Measurements from ENCODE around the gene IGSF22.
A peak's percentile ranks its signal among the peaks of the same experiment; 100 is the strongest.
"Not testable (repeated sequence)": the region's sequence is repeated elsewhere in the genome, so short reads cannot be mapped to it uniquely, and the experiment has no call there.

IGSF22 gene

DNA sequence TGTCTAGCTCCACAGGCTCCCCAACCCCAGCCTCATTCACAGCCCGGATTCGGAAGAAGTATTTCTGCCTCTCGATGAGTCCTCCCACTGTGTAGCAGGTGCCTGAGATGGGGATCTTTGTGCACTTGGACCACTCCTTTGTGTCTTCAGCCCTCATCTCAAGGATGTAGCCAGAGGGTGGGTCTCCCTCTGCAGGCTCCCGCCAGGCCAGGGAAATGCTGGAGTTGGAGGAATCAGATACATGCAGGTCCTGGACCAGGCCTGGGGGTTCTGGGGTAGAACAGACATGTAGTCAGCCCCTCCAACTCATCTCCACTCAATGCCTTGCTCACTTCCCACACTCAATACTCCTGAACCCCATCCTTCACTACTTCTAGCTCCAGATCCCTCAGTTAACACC is 16.6 kb downstream of the IGSF22 start:
- no peak for DNase-seq

DNA sequence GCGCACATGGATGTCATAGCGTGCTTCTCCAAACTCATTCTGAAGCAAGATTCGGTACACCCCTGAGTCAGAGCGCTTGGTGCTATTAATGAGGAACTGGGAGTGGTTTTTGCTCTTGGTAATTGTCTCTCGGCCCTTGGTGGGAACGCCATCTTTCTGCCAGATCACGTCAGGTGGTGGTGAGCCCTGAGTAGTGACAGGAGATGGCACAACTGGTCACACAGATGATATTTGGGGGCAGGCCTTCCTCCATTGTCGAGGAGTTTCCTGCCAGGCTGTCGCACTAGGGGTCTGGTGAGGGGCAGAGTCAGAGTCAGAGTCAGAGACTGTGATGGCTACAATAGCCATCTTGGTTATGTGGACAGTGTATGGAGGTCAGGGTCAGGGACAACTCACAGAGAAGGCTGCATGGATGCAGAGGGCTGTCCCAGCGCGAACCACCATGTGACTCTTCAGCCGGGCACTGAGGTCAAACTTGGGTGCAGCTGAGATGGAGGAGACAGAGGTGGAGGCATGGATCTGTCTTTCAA is 18.1 kb downstream of the IGSF22 start:
- no peak for DNase-seq

DNA sequence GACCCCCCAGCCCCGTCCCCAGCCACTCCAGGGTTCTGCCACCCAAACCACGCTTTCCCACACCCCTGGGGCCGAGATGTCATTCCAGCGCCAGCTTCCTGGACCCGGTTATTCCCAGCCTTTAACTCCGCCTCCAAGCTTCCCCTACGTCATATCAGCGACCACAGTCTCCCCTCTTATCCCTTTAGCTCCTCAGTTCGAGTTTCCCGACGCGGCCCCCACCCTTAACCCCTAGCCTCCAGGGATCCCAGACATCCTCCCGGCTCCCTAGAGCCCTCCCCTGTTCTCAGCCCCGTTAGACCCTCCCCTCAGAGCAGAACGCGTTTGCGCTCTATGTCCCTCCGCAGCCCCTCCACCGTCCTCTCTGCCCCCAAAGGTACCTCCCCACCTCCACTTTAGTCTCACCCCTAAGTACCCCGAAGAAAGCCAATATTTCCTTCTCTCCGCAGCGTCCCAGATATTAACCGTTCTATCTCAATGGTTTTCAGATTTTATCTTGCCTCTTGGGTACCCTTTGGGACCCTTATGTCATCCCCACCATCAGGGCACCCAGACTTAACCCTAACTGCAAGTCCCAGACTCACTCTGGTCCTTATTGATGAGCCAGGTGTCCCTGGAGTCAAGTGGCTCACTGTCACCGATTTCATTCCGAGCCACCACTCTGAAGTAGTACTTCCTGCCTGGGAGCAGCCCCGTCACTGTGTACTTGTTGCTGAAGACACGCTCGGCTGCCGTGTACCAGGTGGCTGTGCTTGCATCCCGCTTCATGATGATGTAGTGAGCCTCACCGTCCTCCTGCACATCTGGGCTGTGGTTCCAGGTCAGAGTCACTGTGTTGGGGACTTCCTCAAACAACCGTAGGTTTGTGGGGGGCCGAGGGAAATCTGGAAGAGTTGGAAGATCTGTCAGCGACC is 19.4 kb downstream of the IGSF22 start:
- DNase-seq = peak; percentile 24 to 26

DNA sequence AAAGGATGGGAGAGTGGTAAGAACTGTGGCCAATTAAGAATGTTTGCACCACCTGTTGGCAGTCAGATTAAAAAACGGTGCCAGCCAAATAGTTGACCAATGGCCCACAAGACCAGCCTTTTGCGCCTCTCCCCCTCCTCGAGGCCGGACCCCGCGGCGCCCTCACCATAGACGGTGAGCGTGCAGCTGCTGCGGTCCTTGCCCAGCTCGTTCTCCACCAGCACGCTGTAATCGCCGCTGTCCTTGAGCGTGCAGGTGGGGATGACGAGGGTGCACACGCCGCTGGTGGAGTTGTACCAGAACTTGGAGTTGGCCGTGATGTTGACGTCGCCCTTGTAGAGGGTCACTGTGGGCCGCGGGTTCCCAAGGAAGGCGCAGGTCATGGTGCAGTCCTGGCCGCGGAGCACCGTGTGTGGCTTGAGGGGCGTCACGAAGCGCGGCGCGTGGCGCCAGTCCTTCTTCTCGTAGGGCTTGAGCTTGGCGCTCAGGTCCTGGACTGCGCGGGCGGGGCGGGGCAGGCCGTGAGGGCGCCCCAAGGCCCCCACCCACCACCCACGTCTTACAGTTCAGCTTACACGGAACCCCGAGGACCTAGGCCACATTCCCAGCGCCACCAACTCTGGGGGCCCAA is 20.2 kb downstream of the IGSF22 start:
- no peak for DNase-seq

DNA sequence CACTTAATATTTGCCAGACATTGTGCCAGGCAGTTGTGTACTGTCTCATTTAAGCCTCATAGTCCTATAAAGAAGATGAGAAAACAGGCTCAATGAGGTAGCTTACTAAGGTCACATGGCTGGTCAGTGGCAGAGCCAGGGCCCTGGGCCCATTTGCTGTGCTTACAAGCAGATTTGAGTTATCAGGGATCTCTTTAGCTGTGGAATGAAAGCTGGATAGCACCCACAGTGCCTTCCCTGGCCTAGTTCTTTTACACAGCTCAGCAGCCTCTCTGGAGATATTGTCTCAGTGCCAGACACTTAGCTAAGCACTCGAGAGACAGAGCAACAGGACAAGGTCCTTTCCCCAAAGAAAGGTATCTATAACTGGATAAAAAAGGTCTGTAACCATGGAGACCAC is 21.3 kb downstream of the IGSF22 start:
- no peak for DNase-seq

DNA sequence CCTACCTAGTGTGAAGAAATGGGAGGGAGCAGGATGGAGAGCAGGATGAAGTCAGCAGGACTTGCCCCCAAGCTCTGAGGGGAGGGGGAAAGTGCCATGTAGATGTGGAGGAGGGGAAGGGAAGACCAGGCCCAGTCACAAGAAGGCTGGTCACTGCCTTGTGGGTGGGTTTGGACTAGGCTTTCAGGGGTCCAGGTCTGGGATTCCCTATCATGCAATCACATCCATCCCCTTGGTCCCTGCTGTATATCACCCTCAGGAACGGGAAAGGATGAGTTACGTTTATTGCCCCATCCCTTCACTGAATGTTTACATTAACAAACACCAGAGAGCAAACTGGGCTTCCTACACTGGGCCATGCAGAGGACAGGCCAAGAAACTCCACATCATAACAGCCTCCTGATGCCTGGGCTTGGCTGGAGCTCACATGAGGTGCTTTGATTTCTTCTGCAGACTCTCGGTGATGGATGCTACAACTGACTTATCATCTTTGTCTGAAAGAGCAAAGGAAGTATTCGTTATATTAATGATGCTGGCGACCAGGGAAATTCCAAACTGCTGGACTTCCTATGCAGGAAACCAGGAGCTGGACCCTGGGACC is 21.8 kb downstream of the IGSF22 start:
- DNase-seq = no peak

DNA sequence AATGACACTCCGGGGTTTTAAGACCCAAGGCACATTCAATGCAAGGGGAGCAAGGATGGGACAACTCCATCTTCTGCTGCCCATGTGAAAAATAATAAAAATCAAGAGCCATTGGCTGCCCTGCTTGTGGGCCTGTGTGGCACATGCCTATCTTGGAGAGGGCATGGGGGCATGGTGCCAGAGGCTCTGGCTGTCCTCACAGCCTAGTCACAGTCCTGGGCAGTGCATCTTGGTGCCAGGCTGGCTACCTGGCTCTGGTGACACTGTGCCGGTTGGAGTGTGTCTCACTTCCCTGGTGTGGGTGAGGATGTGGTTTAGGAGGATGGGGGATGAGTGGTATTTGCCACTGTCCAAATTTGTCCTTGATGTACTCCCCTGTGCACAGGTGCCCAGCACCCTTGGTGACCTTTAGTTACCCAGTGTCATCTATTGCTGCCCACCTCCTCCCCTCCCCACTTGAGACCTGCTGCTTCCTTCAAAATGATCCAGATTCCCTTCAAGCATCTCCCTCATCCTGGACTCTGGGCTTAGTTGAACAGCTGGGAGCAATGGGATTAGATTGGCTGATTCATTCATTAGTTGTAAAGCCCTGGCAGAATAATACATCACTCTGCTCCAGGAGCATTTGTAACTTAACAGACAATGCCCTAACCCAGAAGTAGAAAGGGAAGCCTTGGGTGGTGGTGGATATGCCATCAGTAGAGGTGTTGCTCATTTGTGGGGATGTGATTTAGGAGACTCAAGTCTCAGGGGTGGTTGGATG is 22.8 kb downstream of the IGSF22 start:
- no peak for DNase-seq

DNA sequence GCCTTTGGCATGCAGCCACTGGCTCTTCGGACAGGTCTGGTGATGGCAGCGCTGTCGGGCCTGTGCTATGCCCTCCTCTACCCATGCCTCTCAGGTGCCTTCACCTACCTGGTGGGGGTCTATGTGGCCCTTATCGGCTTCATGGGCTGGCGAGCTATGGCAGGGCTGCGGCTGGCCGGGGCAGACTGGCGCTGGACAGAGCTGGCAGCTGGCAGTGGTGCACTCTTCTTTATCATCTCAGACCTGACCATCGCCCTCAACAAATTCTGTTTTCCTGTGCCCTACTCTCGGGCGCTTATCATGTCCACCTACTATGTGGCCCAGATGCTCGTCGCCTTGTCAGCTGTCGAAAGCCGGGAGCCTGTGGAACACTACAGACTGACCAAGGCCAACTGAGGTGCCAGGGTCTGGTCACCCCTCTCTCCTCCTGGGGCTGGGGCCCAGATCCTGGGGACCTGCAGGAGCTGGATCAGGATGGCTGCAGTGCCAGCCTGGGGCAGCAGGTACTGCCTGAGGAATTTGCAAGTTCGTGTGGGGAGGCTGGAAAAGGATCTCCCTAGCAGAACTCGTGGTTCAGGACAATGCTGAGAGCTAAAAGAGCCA is 24.3 kb downstream of the IGSF22 start:
- no peak for DNase-seq

DNA sequence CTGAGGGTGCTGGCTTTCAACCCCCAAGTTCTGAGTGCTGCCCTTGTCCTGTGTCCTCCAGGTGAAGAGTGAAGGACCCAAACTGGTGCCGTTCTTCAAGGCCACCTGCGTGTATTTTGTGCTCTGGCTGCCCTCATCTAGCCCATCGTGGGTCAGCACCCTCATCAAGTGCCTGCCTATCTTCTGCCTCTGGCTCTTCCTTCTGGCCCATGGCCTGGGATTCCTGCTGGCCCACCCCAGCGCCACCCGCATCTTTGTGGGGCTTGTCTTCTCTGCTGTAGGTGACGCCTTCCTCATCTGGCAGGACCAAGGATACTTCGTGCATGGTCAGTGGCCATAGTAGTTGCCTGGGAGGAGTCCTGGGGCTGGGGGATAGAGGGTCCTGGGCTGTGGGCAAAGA is 25.1 kb downstream of the IGSF22 start:
- DNase-seq = no peak

DNA sequence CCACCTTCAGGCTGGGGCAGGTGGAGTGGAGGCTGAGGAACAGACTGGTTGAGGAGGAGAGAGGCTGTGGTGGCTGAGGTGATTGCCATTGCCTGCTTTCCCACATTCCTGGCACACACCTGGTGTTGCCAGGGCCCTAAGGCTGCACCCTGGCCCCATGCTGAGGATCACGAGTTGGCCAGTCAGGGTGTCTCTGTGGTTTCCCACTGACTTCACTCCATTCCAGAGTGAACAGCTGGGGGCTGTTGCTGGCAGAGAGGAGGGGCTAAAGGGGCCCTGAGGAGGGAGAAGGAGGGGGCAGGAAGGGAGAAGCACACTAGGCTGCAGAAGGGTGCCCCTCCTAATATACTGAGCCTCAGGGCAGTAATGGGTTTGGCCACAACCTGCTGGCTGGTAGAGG is 25.6 kb downstream of the IGSF22 start:
- DNase-seq = no peak

DNA sequence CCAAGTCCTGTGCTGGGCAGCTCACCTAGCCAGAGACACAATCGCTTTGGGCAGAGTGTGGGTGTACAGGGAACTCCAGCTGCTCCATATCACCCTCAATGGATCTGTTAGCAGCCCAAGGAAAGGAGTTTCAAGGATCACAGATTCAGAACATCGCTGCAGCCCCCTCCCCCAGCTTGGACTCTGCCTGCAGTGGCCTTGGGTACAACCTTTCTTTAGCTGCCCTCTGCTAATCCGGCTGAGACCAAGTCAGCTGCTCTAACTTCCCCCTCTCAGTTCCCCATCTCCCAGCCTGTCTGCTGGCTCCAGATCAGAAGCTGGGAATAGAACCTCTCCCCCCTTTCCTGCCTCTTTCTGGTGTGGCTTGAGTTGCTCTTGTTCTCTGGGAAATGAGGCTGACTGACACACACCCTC is 26.1 kb downstream of the IGSF22 start:
- no peak for DNase-seq

DNA sequence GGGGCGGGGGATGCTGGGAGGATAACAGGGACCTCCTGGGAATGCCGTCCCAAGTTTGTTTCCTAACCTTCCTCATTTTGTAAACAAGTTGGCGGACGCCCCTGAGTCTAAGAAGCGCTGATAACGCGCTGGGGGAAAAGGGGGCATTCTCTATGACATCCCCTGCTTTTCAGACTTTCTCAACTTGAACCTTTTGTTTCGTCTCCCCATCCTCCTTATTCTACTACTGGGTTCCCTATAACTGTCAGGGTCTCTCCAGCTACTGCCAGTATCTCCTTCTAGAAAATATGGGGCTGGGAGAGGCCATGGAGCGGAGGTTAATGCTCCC is 26.8 kb downstream of the IGSF22 start:
- DNase-seq = no peak

DNA sequence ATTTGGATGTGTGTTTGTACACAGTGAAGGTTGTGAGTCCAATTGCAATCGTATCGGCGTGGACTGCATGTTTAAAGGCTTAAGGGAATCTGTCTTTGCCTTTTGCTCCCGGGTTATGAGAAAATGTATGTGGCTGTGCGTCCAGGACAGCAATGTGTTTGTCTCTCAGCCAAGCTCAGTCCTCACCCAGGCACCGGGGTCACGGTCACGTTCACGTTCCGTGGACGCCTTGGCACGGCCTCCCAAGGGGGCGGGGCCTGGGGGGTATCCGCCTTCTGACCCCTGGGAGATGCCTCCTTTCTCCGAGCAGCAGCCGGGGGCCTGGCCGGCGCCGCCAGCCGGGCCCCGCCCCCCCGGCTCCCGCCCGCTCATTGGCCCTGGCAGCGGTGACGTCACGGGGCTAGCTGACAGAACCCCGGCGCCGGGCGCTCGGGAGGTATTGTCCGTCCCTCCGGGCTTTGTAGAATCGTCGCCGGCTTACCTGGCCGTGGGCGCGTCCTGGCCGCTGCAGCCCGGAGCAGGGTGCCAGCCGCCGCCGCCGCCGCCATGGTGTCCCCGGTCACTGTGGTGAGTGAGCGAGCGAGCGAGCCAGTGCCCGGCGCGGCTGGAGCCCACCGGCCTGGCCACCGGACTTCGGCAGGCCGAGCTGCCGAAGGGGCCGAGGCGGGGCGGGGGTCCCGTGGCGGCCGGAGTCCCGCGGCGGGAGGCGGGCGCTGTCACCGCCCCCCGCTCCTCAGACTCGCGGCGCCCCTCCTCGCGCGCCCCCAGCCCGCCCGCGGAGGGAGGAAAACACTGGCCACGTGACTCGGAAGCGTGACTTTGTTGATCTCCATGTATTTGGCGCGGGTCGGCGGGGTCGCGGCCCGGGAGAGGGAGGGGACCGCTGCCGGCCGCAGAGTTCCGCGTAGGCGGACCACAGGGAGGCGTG is 27.4 kb downstream of the IGSF22 start, which contains the start of gene TMEM86A:
TMEM86A (plus strand) TSS at position 439 of the 928 bp plus-strand sequence; CDS start at position 547, 108 bp downstream.
- DNase-seq = peak; percentile 87 to 91

DNA sequence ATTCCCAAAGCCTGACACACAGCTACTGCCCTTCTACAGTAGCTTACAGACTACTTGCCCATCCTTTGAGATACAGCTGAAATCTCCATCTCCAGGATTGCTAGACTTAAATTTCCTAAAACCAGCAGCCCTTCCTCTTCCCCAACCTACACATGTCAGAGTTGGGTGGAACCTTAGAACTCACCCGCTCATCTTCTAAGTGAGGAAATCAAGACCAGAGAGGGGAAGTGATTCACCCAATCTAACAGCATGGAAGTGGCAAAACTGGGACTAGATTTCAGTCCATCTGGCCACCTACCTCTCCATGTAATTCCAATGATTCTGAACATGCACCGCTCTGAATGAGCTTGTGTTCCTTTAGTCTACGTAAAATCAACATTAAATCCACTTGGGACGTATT is 28.4 kb downstream of the IGSF22 start:
- no peak for DNase-seq

DNA sequence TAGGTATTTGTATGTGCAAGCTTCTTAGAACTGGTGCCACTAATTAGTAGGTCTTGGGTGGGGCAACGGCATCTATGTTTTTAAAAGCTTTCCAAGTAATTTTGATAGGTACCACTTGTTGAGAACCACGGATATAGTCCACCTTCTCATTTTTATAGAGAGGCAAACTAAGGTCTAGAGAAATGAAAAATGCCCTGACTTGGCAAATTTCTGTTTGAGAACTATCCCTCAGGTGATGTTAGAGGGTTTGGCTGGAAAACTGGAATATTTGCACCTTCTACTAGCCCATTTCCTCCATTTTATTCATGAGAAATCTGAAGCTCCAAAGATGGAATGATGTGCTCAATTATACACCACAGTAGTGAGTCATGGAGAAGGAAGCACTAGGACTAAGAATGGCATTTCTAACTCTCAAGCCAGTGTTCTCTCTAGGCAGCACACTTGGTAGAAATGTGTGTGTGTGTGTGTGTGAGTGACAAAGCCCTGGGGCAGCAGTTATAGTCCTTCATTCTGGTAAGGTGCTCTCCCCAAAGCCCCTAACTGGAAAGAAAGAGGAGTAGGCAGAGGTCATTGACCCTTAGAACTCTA is 29.3 kb downstream of the IGSF22 start:
- no peak for DNase-seq

DNA sequence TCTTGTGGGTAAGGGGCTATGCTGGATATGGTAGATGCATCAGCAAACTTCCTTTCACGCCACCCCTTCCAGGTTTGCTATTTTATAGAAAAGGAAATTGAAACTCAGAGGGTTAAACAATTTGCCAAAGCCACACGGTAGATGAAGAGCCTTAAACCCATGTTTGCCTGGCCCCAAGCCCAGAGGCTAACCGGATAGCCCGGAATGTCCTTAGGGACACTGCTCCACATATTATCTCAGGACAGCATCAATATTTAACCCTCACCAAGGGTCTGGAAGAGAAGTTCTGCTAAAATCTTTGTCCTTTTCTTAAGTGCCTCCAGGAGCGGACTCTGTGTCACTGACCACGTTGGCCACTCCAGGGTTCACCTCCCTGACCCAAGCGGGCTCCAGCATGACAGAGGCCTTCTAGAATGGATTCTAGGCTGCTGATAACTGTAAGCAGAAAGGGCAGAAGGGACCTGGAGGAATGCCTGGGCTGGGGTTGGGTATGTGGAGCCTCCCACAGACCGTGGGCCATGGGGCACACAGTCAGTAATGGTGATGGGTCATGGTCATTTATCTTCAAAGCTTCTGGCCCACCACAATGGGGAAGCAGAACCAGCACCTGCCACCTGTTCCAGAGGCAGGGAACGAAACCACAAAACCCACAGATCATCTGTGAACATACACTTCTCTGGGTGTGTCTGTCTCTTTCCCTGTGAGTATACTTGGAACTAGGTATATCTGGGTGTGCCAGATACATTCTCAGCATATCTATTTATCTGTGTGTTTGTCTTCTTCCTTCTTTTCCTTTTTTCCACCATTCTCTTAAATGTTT is 32.8 kb downstream of the IGSF22 start:
- DNase-seq = no peak

DNA sequence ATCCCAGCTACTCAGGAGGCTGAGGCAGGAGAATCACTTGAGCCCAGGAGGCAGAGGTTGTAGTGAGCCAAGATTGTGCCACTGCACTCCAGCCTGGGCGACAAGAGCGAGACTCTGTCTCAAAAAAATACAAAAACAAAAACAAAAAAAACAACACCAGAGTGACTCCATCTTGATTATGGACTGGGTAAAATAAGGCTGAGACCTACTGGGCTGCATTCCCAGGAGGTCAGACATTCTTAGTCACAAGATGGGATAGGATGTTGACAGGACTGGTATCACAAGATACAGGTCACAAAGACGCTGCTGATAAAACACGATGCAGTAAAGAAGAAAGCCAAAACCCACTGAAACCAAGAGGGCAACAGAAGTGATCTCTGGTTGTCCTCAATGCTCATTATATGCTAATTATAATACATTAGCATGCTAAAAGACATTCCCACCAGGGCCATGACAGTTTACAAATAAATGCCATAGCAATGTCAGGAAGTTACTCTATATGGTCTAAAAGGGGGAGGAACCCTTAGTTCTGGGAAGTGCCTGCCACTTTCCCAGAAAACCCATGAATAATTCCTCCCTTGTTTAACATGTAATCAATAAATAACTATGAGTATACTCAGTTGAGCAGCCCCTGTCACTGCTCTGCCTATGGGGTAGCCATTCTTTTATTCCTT is 34.4 kb downstream of the IGSF22 start:
- DNase-seq = not testable (repeated sequence)

DNA sequence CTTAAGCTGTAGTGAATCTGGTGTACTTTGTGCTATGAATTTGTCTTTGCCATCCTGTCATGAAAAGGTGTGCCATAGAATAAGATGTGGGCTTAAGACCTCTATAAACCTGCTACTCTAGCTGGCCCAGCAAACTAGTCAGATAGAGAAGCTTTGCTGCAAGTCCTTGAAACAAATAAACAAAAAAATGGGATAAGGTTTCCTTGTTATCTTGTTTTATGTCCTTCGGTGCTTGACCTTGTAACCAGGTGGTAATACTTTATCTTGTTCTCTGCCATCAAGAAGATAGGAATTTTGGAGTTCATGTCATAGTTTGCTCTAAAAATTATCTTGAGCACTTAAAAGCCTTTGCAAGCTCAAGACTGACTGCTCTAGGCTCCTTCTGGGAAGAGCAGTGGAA is 41.7 kb downstream of the IGSF22 start:
- no peak for DNase-seq

DNA sequence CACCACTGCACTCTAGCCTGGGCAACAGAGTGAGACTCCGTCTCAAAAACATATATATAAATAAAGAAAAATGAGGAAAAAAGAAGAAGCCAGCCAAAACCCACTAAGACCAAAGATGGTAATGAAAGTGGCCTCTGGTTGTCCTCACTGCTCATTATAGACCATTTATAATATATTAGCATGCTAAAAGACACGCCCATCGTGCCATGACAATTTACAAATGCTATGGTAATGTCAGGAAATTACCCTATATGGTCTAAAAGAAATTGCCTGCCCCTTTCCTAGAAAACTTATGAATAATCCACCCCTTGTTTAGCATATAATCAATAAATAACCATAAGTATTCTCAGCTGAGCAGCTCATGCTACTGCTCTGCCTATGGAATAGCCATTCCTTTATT is 43.5 kb downstream of the IGSF22 start:
- DNase-seq = no peak
